KMS-11 (cell line): Measurements from ENCODE around the gene TMEM158.

Experiments
- H2AFZ ChIP-seq: fragments of 200-600 bp; sonication (generic); 2 replicates; pipeline ENCODE4 v1.6.1; 2016; ENCODE audit warnings: antibody characterized with exemption, mixed run types, low read depth
- H3K27ac ChIP-seq: fragments of 200-600 bp; sonication (generic); 2 replicates; pipeline ENCODE4 v1.6.1; 2016; ENCODE audit warnings: mild to moderate bottlenecking, mixed run types
- H3K27me3 ChIP-seq: fragments of 200-600 bp; sonication (generic); 2 replicates; pipeline ENCODE4 v1.6.1; 2017; ENCODE audit warnings: mild to moderate bottlenecking, low read depth, mixed run types, moderate library complexity; ENCODE audit not compliant: insufficient read depth
- H3K36me3 ChIP-seq: fragments of 200-600 bp; sonication (generic); 2 replicates; pipeline ENCODE4 v1.6.1; 2017; ENCODE audit warnings: mild to moderate bottlenecking, mixed run types; ENCODE audit not compliant: insufficient read depth
- H3K4me1 ChIP-seq: fragments of 200-600 bp; sonication (generic); 2 replicates; pipeline ENCODE4 v1.6.1; 2016; ENCODE audit warnings: mild to moderate bottlenecking, low read depth, mixed run types; ENCODE audit not compliant: poor library complexity, severe bottlenecking
- H3K4me2 ChIP-seq: fragments of 200-600 bp; sonication (generic); 2 replicates; pipeline ENCODE4 v1.7.0; 2016; ENCODE audit warnings: mild to moderate bottlenecking, mixed run types
- H3K4me3 ChIP-seq: fragments of 200-600 bp; sonication (generic); IDR thresholded peaks from 2 replicates; pipeline ENCODE4 v1.6.1; 2017; ENCODE audit warnings: low read depth, low read length, mixed read lengths; ENCODE audit not compliant: insufficient read depth
- H3K79me2 ChIP-seq: fragments of 200-600 bp; sonication (generic); 2 replicates; pipeline ENCODE4 v1.6.1; 2016; ENCODE audit warnings: low read depth, mixed run types; ENCODE audit not compliant: insufficient read depth
- H3K9ac ChIP-seq: fragments of 200-600 bp; sonication (generic); 2 replicates; pipeline ENCODE4 v1.6.1; 2016; ENCODE audit warnings: mild to moderate bottlenecking, mixed run types
- H4K20me1 ChIP-seq: fragments of 200-600 bp; sonication (generic); 2 replicates; pipeline ENCODE4 v1.6.1; 2016; ENCODE audit warnings: mild to moderate bottlenecking, mixed run types; ENCODE audit not compliant: insufficient read depth
- TF ChIP-seq, protein P1 (sequence below): fragments of 200-600 bp; sonication (generic); conservative IDR thresholded peaks from 2 replicates; pipeline ENCODE4 v1.6.1; 2017; ENCODE audit warnings: low read depth, mild to moderate bottlenecking, antibody characterized with exemption, low read length, moderate library complexity, mixed read lengths

The TMEM158 gene

DNA sequence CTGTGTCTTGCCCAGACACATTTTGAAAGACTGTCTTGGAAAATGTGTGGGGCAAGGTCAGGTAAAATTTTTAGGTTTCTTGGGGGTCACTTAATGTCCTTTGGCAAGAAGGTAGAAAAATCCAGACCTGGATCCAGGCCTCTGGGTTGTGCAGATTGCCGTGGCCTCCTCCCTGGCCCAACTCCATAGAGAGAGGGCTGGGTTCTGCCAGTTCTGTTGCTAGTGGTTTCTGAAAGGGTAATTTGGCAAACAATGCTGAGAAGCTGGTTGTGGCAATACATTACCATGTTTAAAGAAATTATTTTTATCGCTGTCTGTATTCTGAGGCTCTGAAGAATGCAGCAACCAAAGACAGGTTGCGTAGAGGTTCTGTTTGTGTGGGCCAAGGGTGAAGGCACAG is 20.2 kb upstream of the TMEM158 start:
- Histone ChIP-seq H3K36me3 (no peaks in the 10 kb centered on the region), H3K4me2 (no peak overlapping the region), H3K79me2 (no peaks in the 10 kb centered on the region), H3K4me3 (no peak overlapping the region), H3K27ac (no peak overlapping the region), H3K27me3 (no peaks in the 10 kb centered on the region), H2AFZ (no peak overlapping the region), H3K9ac (no peak overlapping the region), H4K20me1 (no peaks in the 10 kb centered on the region), H3K4me1 (no peaks in the 10 kb centered on the region)
- TF ChIP-seq, protein P1, sequence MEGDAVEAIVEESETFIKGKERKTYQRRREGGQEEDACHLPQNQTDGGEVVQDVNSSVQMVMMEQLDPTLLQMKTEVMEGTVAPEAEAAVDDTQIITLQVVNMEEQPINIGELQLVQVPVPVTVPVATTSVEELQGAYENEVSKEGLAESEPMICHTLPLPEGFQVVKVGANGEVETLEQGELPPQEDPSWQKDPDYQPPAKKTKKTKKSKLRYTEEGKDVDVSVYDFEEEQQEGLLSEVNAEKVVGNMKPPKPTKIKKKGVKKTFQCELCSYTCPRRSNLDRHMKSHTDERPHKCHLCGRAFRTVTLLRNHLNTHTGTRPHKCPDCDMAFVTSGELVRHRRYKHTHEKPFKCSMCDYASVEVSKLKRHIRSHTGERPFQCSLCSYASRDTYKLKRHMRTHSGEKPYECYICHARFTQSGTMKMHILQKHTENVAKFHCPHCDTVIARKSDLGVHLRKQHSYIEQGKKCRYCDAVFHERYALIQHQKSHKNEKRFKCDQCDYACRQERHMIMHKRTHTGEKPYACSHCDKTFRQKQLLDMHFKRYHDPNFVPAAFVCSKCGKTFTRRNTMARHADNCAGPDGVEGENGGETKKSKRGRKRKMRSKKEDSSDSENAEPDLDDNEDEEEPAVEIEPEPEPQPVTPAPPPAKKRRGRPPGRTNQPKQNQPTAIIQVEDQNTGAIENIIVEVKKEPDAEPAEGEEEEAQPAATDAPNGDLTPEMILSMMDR: no peak

DNA sequence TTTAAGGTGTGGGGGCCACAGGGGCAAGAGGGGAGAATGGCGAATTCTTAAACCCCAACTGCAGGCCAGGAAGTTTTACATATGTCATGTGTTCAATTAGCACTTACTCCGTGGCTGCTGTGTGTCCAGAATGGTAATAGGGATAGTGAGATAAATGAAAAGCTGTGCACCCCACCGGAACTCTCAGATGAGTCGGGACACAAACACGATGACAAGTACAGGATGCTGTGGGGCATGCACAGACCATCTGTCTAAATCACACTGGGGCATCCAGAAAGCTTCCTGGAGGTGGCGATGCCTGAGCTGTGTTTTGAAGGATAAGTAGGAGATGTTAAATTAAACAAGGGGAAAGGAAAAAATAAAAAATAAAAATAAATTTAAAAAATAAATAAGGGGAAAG is 18.3 kb upstream of the TMEM158 start:
- H3K27me3 ChIP-seq: no peaks in the 10 kb centered on the region
- no peak overlapping the region for H3K4me2 ChIP-seq
- H3K36me3 ChIP-seq: no peaks in the 10 kb centered on the region
- H3K4me3 ChIP-seq: no peak overlapping the region
- TF ChIP-seq, protein P1: no peak
- H3K4me1 ChIP-seq: no peaks in the 10 kb centered on the region
- H3K79me2 ChIP-seq: no peaks in the 10 kb centered on the region
- H3K27ac ChIP-seq: no peak overlapping the region
- no peak overlapping the region for H2AFZ ChIP-seq
- H3K9ac ChIP-seq: no peak overlapping the region
- H4K20me1 ChIP-seq: no peaks in the 10 kb centered on the region

GRCh38 chr3:45241206-45241605 is 15.1 kb upstream of the TMEM158 start:
- H2AFZ ChIP-seq: no peak overlapping the region
- H3K9ac ChIP-seq: no peak overlapping the region
- H3K4me2 ChIP-seq: no peak overlapping the region
- no peaks in the 10 kb centered on the region for H3K79me2 ChIP-seq
- H4K20me1 ChIP-seq: no peaks in the 10 kb centered on the region
- TF ChIP-seq, protein P1: no peak
- no peak overlapping the region for H3K4me3 ChIP-seq
- no peak overlapping the region for H3K27ac ChIP-seq
- no peaks in the 10 kb centered on the region for H3K4me1 ChIP-seq
- H3K27me3 ChIP-seq: no peaks in the 10 kb centered on the region
- no peaks in the 10 kb centered on the region for H3K36me3 ChIP-seq

DNA sequence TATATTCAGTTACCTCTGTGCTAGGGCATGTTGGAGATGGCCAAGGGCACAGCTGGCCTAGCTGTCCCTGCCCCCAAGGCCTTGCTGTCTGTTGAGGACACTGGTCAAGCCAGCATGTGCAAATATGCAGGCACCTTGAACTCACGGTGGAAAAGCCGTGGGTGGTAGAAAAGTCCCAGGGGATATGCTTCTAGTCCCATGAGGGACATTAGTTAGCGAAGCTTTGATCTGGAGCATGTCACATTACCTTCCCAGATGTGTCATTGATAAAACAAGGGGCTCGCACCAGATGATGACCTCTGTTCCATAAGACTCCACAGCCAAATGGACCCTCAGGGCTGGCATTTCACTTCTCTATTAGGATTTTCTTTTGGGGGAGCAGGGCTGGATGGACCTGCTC is 14.2 kb upstream of the TMEM158 start:
- H3K27ac ChIP-seq: no peak overlapping the region
- no peak overlapping the region for H3K9ac ChIP-seq
- H3K36me3 ChIP-seq: no peaks in the 10 kb centered on the region
- H2AFZ ChIP-seq: no peak overlapping the region
- no peaks in the 10 kb centered on the region for H3K4me1 ChIP-seq
- TF ChIP-seq, protein P1: no peak
- H3K4me2 ChIP-seq: no peak overlapping the region
- H3K4me3 ChIP-seq: no peak overlapping the region
- no peaks in the 10 kb centered on the region for H3K79me2 ChIP-seq
- H4K20me1 ChIP-seq: no peaks in the 10 kb centered on the region
- H3K27me3 ChIP-seq: no peaks in the 10 kb centered on the region
